ENCODE results near the gene LRFN2.

- TF ChIP-seq CTCF (IDR thresholded peaks at IDR 0.05): no peak
- no peak for TF ChIP-seq ZFX (IDR thresholded peaks at IDR 0.05; ENCODE audit: borderline replicate concordance)
Measured at GRCh38 chr6:40355066-40355465, 232.1 kb downstream of the LRFN2 start.

All from 22Rv1 (cell line).